HG02970 (cell line): ENCODE measurements around the gene HSF5.

Experiments used
- ATAC-seq: cut with Tn5 transposase; IDR thresholded peaks from one replicate; pipeline ENCODE4 v1.9.1; 2021; ENCODE audit warnings: mild to moderate bottlenecking, moderate library complexity, moderate number of reproducible peaks; ENCODE audit not compliant: unreplicated experiment, low FRiP score

Gene HSF5

DNA sequence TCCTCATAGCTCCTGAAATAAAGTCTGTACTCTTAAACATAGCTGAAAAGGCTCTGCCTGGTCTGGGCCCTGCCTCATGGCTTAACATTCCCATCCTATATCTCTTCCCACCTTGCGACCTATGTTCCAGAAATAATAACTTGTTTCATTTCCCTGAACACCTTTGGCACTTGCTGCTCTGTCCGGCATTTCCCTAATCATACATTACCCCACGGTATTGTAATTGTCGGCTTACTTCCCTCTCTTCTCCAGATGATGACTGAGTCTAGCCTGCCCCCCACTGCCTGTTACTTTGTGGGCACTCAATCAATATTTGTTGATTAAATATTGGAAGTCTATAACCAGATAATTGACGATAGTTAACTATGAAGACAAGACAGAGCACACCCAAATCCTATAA is 113.0 kb downstream of the HSF5 start:
- ATAC-seq = no peak

DNA sequence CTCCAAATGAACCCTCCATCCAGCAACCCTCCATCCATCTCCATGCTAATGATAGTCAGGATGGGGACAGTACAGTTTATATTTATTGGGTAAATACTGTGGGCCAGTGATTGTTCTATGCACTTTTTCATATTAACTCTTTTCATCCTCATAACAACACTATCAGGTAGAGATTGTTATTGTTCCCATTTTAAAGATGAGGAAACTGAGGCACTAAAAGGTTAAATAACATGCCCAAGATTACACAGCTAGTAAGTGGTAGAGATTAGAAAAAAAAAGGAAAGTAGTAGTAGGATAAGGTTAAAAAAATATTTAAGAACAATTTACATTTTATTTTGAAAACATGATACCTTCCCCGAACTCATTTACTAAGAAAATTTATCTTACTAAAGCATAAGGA is 114.3 kb downstream of the HSF5 start:
- ATAC-seq = no peak

DNA sequence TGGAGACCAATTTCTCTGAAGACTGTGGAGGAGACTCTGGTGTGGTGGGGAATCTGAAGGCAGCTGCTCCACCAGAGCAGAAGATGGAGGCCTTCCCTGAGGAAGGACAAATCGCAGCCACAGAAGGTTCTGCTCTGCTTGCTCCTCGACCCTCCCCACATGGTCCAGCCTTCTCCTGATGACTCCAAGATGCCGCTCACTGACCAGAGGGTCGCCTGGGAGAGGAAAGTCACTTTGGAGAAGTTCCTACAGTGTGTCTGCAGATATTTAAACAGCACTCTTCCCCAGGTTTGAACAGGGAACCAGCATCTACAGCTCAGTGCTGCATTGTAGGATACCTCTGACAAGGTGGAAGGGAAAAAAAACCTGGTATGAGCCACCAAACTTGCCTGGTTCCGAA is 115.2 kb downstream of the HSF5 start:
- no peak for ATAC-seq

DNA sequence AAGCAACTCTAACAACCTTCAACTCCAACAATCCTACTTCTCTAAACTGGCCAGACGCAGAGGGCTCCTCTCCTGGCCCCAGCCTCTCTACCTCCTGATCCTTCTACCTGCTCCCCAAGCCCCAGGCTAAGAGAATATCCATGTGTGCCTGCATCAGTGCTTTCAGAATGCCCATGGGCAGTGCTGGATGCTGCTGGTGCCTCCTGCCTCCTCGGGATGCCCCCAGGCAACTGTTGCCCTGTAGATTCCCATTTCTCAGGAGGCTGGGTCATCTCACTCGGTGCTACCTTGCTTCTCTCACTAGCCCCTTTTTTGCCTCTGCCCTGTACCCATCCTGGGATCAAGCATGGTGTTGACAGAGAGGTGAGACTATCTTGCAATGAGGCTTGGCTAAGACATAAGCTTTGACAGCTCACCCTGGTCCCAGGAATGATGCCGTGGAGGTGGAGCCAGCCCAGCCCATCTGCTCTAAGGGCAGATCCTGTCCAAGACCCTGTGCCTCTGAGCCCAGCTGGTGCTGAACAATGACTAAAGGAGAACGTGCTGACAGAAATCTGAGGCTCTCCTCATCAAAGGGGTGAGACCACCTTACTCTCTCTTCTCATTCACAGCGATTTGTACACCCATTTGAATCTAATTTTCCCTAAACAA is 116.8 kb downstream of the HSF5 start:
- ATAC-seq = no peak

DNA sequence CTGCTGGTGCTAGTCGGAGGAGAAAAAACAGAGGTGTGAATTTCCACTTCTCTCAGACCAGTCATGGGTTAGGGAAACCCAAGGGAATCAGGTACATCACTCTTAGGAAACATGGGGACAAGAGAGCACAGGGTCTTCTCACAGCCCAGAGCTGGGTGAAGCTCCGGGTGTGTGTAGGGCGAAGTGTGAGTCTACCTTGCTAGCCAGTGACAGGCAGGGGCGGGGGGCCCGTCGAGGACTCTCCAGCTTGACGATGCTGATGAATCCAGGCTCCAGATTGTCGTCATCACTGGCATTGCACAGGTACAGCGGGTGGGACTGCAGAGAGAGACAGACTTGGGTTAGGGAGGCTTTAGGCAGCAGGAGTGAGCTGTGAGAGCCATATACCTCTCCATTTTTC is 117.5 kb downstream of the HSF5 start:
- no peak for ATAC-seq

DNA sequence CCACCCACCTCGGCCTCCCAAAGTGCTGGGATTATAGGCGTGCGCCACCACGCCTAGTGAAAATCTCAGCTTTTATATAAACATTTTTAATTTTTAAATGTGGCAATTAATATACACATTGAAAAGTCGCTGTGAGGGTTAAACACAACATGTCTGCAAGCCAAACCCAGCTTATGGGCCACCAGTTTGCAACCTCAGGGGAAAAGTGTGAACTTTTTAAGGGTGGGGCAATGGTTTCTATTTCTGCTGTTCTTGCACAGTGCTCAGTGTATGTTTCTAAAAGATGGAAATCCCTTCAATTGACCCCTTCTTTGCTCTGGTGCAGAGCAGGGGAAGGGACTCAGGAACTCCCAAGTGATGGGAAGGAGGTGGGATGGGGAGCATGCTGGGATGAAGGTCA is 117.9 kb downstream of the HSF5 start:
- ATAC-seq = no peak
